Measurements from ENCODE around the gene NRAP. TPM values are rescaled to one million over a fixed set of nuclear protein-coding genes. Genes with fewer than 3 reads are reported as not detected.

Gene NRAP
- total RNA-seq, 1 experiment from 2014 or later: not detected

- H3K9me3 Mint-ChIP-seq: no peaks in the 10 kb centered on the region
- peaks cover 10% of the 10 kb centered on the region; the same call in 1 of the 2 replicates for H3K4me1 ChIP-seq (ENCODE audit: insufficient read depth, low read length)
- H3K27ac Mint-ChIP-seq: no peak overlapping the region
- no peaks in the 10 kb centered on the region for H3K79me1 ChIP-seq (ENCODE audit: insufficient read depth, low read depth, low read length, poor library complexity, severe bottlenecking)
- no peak overlapping the region for H3K14ac ChIP-seq (ENCODE audit: insufficient read depth, low read length)
- H4K5ac ChIP-seq (ENCODE audit: insufficient read length, low read depth, low read length): no peak overlapping the region
- no peak overlapping the region for H3T11ph ChIP-seq (ENCODE audit: low read length)
- H2AK5ac ChIP-seq (ENCODE audit: insufficient read length, low read length): no peak overlapping the region
- H3K4me3 Mint-ChIP-seq: no peak overlapping the region
- no peak overlapping the region for H3K4me2 ChIP-seq (ENCODE audit: insufficient read depth, insufficient read length, low read length)
- peaks cover 52 to 58% of the 10 kb centered on the region in 2 experiments for H3K4me1 Mint-ChIP-seq
- H3K9ac ChIP-seq (ENCODE audit: extremely low read depth, insufficient read length, low read length): no peak overlapping the region
- H4K8ac ChIP-seq (replicated peaks; ENCODE audit: insufficient read length, low read depth, low read length): no peak overlapping the region
- no peaks in the 10 kb centered on the region for H4K20me1 ChIP-seq (ENCODE audit: control insufficient read depth, insufficient read depth, insufficient read length)
- no peak overlapping the region for H4K91ac ChIP-seq (ENCODE audit: insufficient read length, low read depth, low read length)
- no peak overlapping the region for H3K18ac ChIP-seq (ENCODE audit: insufficient read length, low read depth, low read length)
- H2BK15ac ChIP-seq (ENCODE audit: low read depth, low read length): no peak overlapping the region
- no peaks in the 10 kb centered on the region for H3K23me2 ChIP-seq (ENCODE audit: insufficient read length, low read depth, low read length, poor library complexity, severe bottlenecking)
- H2BK12ac ChIP-seq (ENCODE audit: insufficient read length, low read depth, low read length): no peak overlapping the region
- H3K27ac ChIP-seq (ENCODE audit: insufficient read length, low read depth, low read length): no peak overlapping the region
- no peak for TF ChIP-seq CTCF (conservative IDR thresholded peaks at IDR 0.05)
- H3K4ac ChIP-seq (ENCODE audit: low read depth, low read length): no peak overlapping the region
- H3K56ac ChIP-seq (ENCODE audit: insufficient read length, low read depth, low read length): no peak overlapping the region
- no peak overlapping the region for H2BK20ac ChIP-seq (ENCODE audit: low read depth, low read length, poor library complexity, severe bottlenecking)
- no peak for DNase-seq
- no peak overlapping the region for H2AFZ ChIP-seq (ENCODE audit: low read length)
- peaks cover 56% of the 10 kb centered on the region for H3K27me3 Mint-ChIP-seq (ENCODE audit: low read depth)
- WGBS (ENCODE audit: extremely low coverage, insufficient read length, low lambda C conversion rate): no CpG with 5 or more reads among the region's 3 CpGs
- H3K27me3 ChIP-seq (ENCODE audit: insufficient read depth, low read length): no peaks in the 10 kb centered on the region; the same call in 1 of the 2 replicates
- H3K36me3 Mint-ChIP-seq (ENCODE audit: insufficient read depth in 1 of 3, low read depth in 3 of 3): no peaks in the 10 kb centered on the region; a peak in 1 of 7 replicates
- H3K79me2 ChIP-seq (ENCODE audit: insufficient read depth, low read length): no peaks in the 10 kb centered on the region
- no peak overlapping the region for H2BK120ac ChIP-seq (ENCODE audit: low read depth, low read length, poor library complexity, severe bottlenecking)
- H2BK5ac ChIP-seq (ENCODE audit: insufficient read length, low read length): no peak overlapping the region
- no peak overlapping the region for H3K23ac ChIP-seq (ENCODE audit: insufficient read length, low read depth, low read length)
- no peaks in the 10 kb centered on the region for H3K9me3 ChIP-seq (ENCODE audit: control insufficient read depth, low read depth, low read length)
Observed at GRCh38 chr10:113612154-113612553, 51.7 kb downstream of the NRAP start.

All from H9 (cell line).